T-helper 1 cell (primary cell): ENCODE measurements around the gene MLXIPL.
"Not testable (repeated sequence)": the region's sequence is repeated elsewhere in the genome, so short reads cannot be mapped to it uniquely, and the experiment has no call there.

Experiments
- DNase-seq, 5 donors: peaks; one replicate each; pipeline ENCODE4 v3.0.0-alpha.2; 2012 to 2020

MLXIPL gene

GRCh38 chr7:73578342-73579128 lies 45.8 kb downstream of the MLXIPL start, which contains the start of gene TBL2:
TSS of gene TBL2 (minus strand) at chr7:73578579. CDS start at chr7:73578549, 30 bp downstream.
- peak; percentile 98 to 99 (median 99) for DNase-seq

- no peak for DNase-seq
Measured at GRCh38 chr7:73577627-73578341, 46.5 kb downstream of the MLXIPL start.

- no peak for DNase-seq
Measured at GRCh38 chr7:73573791-73574190, 50.5 kb downstream of the MLXIPL start.

- DNase-seq = no peak
Measured at GRCh38 chr7:73573276-73573675, 51.0 kb downstream of the MLXIPL start.

DNA sequence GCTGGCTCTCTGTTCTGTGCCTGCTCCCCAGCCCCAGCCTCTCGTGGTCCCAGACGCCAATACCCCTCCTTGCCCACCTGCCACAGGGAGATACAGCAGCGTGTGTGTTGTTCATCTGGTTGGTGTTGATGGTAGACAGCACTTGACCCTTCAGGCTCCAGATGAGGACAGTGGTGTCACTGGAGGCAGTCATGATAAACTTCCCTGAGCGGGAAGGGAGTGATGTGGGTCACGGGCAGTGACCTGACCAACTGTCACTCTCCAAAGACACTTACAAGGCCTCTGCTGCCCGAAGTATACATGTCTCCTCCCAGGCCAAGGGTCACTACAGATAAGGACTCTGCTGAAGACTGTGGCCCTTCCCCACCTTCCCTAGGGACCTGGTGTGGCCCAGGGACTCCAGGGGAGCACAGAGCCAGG lies 51.5 kb downstream of the MLXIPL start:
- DNase-seq = no peak

DNA sequence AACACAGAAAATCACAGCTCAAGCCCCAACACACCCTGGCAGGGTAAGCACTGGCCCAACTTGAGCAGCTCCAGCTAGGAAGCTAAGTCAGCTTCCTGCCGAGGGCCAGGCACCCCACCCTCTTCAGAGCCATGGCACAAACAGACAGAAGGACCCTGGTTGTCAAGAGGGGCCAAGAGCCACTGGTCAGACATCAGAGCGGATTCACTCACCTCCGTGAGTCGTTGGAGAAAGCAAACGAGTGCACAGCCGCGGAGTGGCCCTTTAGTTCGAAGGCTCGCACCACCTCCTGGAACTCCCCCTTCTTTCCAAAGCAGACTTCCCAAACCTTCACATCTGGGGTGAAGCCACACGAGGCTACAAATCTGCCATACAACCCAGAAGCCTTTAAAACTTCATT lies 53.3 kb downstream of the MLXIPL start:
- DNase-seq = no peak

DNA sequence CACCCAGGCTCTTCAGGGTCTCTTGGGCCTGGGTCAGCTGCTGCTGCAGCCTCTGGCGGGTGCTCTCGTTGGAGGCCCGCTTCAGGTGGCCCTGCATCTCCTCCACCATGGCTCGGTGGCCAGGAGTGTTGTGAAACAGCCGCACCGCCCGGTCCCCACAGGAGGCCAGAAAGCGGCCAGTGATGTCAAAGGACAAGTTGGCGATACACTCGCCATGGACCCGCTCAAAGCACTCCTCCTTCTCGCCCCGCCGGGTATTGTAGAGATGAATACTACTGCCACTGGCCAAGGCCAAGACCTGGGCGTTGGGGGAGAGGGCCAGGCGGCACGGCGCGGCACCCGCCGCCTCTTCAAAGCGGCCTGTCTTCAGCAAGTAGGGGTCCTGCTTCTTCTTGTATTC lies 53.8 kb downstream of the MLXIPL start:
- DNase-seq = no peak

- DNase-seq = no peak
Measured at GRCh38 chr7:73569042-73569608, 55.2 kb downstream of the MLXIPL start.

GRCh38 chr7:73567846-73568685 lies 56.3 kb downstream of the MLXIPL start:
- no peak for DNase-seq

GRCh38 chr7:73567140-73567539 lies 57.2 kb downstream of the MLXIPL start:
- no peak for DNase-seq

DNA sequence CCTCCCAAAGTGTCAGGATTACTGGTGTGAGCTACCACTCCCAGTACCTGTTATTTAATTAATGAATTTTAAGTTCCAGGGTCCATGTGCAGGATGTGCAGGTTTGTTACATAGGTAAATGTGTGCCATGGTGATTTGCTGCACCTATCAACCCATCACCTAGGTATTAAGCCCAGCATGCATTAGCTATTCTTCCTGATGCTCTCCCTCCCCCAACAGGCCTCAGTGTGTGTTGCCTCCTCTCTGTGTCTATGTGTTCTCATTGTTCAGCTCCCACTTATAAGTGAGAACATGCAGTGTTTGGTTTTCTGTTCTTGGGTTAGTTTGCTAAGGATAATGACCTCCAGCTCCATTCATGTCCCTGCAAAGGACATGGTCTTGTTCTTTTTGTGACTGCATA lies 57.9 kb downstream of the MLXIPL start:
- DNase-seq = not testable (repeated sequence)

DNA sequence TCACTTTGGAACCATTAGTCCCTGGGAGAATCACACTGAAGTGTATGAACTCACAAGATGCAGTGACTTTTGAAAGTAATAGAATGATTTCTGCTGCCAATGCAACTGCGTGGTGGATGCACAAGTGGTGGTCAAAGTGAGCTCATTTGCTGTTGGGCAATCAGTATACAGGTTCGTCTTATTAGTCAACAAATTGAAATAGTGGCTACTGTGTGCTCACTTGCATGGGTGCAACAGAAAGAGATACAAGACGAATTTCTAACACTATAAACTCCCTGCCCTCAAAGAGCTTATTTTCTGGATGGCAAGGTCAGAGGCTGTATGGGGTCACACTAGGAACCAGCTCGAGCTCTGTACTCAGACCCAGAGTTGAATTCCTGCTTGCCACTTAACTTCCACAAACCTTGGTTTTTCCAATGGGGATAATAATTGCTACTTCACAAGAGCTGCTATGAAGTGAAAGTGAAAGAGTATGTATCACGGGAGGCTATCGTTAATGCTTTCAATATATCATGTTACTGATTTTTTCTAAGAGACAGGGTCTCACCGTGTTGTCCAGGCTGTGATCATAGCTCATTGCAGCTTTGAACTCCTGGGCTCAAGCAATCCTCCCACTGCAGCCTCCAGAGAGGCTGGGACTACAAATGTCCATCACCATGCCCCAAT lies 58.5 kb downstream of the MLXIPL start:
- no peak for DNase-seq

DNA sequence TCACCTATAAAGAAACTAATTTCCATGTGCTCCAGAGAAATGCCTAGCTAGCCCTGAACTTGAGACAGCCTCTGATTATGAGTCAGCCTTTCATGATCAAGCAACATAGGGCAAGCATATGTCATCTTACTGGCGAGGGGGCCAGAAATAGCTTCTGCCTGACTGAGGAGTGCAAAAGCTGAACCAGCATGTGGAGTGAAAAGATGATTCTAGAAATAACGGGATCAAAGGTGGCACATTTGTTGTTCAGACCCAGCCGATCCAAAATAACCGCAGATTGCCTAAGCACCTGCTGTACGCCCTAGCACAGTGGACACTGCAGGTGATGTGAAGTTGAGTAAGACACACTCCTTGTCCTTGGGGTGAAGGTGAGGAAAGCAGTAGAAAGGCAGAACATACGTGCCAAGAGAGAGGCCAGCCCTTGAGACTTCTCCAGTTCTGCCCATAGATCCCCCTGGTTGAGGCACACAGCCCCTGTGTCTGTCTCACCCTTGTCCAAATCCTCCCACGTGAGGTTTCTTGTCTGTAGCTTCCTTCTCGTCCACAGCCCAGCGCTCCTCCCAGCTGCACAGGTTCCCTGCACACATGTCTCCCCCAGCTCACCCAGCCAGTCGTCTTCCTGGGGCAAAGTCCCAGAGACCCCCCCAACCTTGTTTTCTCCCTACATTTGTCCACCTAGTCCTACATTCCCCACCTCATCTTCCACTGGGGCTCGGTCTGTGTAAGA lies 64.0 kb downstream of the MLXIPL start:
- DNase-seq = no peak

DNA sequence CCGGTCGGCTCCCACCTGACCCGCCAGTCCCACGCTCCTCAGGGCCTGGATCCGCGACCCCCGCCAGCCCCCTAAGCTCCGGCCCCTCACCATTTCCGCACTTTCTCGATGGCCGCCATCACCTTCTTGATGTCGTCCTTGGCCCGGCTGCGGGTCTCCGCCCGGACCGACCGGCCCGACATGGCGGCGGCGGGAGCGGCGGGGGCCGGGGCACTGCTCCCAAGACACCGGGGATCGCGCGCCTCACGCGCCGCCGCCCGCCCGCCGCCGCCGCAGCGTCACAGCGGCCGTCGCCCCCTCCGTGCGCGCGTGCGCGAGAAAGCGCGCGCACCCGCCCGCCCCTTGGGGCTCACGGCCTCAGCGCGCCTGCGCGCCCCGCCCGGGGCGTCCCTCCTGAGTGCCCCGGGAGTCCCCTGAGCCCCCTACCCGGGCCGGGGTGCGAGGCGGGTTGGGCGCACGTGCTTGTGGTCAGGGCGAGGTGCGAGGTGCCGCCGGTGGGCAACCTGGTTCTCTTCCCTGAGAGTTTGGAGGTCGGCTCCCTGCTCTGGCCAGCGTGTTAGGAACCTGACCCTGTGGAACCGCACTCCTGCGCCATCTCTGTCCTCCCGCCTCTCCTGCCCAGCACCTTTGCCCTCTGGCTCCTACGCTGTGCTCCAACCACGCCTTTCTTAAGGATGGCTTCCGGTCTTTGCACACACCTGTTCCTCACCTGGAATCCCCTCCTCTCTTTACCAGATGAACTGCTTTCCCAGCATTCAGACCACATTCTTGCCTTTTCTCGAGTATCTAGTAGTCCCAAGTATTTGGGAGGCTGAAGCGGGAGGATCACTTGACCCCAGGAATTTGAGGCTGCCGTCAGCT lies 66.7 kb downstream of the MLXIPL start, which contains the start of gene BCL7B:
BCL7B (minus strand) TSS at position 294 of the 861 bp plus-strand sequence; CDS start at position 182, 112 bp downstream.
- peak; percentile 62 to 83 (median 66) for DNase-seq

- DNase-seq = peak; percentile 85 to 95 (median 89)
Measured at GRCh38 chr7:73557108-73557396, 67.3 kb downstream of the MLXIPL start.

DNA sequence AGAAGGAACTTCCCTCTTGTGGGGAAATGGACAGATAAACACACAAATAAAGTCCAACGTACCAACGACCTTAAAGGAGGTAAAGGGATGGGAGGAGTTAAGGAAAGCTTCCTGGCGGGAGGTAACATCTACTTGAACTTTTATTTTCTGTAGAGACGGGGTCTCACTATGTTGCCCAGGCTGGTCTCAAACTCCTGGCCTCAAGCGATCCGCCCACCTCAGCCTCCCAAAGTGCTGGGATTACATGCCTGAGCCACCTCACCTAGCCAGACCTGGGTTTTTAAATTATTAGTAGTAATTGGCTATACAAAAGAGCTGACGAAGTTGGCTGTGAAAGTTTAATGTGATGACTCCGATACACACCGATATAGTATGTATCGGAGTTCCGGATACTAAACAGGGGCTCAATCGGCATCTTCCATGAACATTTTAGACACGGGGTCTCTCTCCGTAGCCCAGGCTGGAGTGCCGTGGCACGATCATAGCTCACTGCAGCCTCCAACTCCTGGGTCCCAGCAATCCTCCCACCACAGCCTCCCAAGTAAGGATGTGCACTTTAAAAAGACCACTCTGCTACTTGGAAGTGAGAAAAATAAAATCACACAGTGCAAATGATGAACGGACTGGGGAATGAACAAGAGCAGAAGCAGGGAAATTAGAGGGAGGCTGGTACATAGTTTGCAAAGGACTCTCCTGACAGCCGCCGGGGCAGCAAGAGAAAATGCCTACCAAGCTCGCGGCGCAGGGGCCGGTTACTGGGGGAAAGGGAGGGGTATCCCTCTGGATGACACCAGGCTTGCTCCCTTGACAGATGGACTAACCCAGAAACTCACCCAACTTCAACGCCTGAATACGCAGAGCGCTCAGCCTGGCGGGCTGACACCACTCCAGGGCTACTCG lies 67.9 kb downstream of the MLXIPL start:
- DNase-seq = no peak

- no peak for DNase-seq
Measured at GRCh38 chr7:73555411-73555982, 68.8 kb downstream of the MLXIPL start.

GRCh38 chr7:73550093-73550492 lies 74.2 kb downstream of the MLXIPL start:
- DNase-seq = not testable (repeated sequence)

DNA sequence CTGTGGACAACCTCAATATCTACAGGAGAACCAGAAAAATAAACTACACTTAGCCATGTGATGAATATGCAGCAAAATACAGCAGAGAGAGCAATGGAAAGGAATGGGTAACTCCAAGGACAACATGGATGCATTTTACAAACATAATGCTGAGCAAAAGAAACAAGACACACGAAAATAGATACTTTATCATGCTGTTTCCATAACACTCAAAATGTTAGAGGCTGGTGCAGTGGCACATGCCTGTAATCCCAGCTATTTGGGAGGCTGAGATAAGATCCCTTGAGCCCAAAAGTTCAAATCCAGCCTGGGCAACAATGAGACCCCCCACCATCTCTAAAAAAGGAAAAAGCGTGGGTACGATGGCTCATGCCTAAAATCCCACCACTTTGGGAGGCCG lies 75.1 kb downstream of the MLXIPL start:
- no peak for DNase-seq
